Forelimb muscle (tissue), 1 donor: Measurements from ENCODE around the gene GPX4. TPM values are rescaled to one million over a fixed set of nuclear protein-coding genes. Genes with fewer than 3 reads are reported as not detected.
A peak's percentile ranks its signal among the peaks of the same experiment; 100 is the strongest.

ENCODE experiments used
- DNase-seq: peaks from one replicate; pipeline ENCODE4 v3.0.0-alpha.2; 2013; ENCODE audit warnings: low read depth
- polyA plus RNA-seq: library from polyadenylated mRNA; unstranded; fragments of 120-200 nt; gene quantifications from one replicate; pipeline ENCODE4 v1.2.1, GENCODE V29; 2013; ENCODE audit not compliant: insufficient read length

GPX4 gene
- polyA plus RNA-seq, 1 donor: 137 TPM

GRCh38 chr19:1084024-1084868 lies 19.5 kb upstream of the GPX4 start:
- DNase-seq: no peak

DNA sequence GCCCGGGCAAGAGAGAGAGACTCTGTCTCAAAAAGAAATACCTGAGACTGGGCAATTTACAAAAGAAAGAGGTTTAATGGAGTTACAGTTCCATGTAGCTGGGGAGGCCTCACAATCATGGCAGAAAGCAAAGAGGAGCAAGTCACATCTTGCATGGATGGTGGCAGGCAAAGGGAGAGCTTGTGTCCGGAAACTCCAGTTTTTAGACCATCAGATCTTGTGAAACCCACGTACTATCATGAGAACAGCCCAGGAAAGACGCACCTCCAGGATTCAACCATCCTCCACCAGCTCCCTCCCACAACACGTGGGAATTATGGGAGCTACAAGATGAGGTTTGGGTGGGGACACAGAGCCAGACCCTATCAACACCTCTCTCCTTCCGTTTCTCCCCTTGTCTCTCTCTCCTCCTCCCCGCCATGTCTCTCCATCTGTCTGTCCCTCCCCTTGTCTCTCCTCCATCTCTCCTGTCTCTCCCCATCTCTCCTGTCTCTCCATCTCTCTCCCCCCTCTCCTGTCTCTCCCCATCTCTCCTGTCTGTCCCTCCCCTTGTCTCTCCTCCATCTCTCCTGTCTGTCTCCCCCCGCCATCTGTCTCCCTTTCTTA lies 18.6 kb upstream of the GPX4 start:
- no peak for DNase-seq

DNA sequence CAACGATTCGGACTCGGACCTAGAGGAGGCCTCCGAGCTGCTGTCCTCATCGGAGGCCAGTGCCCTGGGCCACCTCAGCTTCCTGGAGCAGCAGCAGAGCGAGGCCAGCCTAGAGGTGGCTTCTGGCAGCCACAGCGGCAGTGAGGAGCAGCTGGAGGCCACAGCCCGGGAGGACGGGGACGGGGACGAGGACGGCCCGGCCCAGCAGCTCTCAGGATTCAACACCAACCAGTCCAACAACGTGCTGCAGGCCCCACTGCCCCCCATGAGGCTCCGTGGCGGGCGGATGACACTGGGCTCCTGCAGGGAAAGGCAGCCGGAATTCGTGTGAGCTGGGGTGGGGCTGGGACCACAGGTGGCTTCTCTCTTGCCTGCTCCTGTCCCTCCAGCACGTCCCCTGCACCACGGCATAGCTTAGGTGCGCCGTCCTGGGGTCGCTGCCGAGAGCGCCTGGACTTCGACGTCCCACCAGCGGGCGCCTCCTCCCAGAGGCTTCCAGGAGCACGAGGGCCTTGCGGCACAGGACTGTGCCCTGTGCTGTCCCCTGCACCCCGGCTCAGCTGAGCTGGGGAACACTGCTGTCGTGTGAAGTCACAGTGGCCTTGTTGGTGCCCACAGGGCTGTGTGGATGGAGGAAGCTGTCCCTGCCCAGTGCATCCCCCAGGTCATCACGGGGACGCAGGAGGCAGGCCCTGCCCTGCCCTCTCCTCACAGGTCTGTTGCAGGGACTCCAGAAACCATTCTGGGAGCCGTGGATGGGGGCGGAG lies 17.9 kb upstream of the GPX4 start:
- no peak for DNase-seq

GRCh38 chr19:1086613-1087012 lies 17.2 kb upstream of the GPX4 start:
- DNase-seq: no peak

DNA sequence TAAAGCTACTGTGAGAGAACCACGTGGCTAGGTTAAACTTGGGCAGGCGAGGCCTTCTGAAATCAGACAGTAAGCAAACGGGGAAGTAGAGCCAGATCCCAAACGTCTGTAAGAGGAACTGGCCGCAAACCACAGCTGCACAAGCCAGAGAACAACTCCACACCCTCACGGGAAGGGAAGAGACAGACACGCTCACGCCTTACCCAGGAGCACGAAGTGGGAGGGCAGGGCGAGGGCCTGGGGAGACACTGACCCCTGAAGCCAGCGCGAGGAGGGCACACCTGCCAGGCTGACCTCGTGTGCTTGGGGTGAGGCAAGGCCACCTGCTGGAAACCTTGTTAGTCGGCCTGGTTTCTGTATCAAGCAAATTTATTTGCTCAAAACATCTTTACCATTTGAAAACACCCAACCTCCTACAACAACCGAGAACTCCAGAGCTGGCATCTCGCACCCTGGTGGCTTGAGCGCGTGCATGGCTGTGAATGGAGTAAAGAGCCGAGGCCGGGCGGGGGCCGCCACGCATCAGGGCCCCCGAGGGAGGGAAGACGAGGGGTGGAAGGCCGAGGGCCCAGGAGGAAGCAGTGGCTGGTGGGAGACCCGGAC lies 15.9 kb upstream of the GPX4 start:
- DNase-seq: peak; percentile 53

DNA sequence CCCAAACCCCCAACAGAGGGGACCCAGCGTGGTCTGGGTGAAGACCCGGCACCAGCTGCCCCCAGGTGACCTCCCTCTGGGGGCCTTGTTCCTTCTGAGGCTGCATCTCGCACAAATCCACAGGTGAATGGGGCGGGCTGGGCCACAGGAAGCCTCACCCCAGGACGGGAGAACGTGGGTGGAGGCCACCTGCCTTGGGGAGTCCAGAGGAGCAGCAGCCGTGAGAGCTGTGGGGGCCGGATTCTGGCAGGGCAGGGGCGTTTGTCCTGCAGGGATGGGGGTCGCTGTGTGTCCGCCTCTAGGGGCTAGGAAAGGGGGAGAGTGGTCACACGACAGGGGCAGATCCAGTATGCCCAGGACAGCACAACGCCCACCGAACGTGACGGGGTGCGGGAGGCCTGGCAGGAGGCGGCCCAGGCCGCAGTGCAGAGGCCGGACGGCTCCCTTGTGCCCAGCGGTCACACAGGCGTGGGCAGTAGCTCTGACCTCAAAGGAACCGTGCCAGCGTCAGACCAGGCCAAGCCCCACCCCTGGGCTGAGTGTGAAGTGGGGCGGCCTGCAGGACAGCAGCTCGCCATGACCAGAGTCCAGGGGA lies 15.3 kb upstream of the GPX4 start:
- DNase-seq: no peak

GRCh38 chr19:1089126-1089771 lies 14.5 kb upstream of the GPX4 start:
- no peak for DNase-seq

GRCh38 chr19:1089891-1090290 lies 13.9 kb upstream of the GPX4 start:
- no peak for DNase-seq

DNA sequence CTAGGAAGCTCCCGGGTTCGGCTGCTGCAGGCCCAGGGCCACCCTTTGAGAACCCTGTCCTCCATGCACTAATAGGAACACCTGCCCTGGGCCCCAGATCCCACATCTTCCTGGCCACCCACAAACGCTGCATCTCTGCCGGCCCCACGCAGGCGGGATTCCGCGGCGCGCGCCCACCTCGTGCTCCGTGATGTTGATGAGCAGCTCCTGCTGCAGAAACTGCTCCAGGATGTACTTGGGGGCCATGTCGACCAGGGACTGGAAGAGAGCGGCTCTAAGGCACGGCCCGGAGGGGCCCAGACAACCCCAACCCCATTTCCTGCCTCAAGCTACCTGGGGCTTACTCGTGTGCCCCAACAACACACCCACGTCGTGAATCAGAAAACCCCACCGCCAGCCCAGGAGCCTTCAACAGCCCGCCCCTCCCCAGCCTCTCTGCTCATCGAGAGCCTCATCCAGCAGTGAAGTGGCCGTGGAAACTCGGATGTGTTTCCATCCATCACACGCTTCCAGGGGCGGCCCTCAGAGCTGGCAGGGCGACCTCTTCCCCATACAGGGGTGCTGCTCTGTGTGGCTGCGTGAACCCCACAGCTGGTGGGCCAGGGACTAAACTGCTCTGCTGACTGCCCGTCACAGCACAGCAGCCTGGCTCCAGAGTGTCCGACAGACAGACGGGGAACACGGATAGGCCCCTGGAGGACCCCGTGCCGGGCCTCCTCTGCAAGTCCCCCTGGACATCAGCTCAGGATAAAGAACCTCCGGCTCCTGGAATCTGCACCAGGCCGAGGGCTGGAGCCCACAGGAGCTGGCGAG lies 12.9 kb upstream of the GPX4 start:
- no peak for DNase-seq

DNA sequence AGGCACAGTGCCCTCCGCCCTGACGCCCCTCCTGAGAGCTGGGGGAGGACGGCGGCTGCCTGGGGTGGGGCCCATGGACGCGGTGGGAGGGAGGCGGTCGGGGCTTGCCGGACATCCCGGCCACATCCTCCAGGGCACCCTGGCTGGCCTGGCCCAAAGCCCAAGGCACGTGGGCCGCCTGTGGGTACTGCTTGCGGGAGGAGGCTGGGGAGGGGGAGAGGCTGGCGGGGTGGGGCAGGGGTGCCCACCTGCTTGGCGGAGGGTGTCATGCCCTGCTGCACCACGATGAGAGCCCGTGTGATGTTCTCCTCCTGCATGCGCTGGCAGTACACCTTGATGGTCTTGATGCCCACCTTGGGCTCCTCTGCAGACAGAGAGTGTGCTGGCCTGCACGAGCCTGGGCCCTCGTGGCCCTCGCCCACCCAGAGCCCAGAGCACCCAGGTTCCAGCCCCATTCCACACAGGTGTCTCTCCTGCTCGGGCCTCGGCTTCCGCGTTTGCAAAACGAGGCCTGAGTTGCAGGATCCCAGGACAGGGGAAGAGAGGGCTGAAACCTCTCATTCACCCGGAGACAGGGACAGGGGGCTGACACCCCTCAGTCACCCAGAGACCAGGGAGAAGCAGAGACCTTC lies 12.1 kb upstream of the GPX4 start:
- DNase-seq: no peak

- DNase-seq: no peak
Observed at GRCh38 chr19:1093330-1093729, 10.5 kb upstream of the GPX4 start.

GRCh38 chr19:1093811-1094553 lies 9.8 kb upstream of the GPX4 start:
- DNase-seq: no peak

GRCh38 chr19:1094655-1094977 lies 9.2 kb upstream of the GPX4 start:
- no peak for DNase-seq

DNA sequence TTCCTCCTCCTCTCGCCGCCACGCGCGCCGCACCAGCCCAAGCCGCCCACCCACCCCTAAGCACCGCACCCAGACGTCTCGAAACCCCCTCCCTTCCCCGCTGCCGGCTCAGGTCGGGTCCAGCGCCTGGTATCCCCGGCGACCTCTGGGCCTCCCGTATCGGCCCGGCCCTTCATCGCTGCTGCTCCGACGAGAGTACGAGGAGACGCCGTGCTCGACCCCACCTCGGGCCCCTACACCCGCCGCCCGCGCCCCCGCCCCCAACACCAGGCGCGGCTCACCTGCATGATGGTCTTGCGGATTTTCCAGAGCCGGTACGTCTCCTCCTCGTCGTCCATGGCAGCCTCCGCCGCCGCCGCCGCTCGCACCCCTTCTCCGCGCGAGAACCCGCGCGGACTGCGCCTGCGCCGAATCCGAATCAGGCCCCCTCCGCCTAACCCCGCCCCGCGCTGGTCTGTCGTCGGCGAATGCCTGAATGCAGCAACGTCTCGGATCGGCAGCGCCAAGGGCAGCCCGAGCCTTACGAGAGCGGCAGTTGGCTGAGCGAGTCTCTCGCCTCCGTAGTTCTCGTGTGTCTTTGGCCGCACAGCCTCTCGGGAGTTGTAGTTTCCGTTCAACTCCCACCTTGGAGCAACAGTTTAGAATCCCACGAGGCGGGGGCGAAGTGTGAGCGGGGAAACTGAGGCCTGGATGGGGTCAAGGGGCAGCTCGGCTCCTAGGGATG lies 8.7 kb upstream of the GPX4 start, which contains the start of gene POLR2E:
Gene POLR2E (minus strand): TSS at position 398 of the 724 bp plus-strand sequence. CDS start 60 bp downstream, at position 338.
- DNase-seq: peak; percentile 96

- DNase-seq: no peak
Observed at GRCh38 chr19:1097810-1098176, 6.0 kb upstream of the GPX4 start.

DNA sequence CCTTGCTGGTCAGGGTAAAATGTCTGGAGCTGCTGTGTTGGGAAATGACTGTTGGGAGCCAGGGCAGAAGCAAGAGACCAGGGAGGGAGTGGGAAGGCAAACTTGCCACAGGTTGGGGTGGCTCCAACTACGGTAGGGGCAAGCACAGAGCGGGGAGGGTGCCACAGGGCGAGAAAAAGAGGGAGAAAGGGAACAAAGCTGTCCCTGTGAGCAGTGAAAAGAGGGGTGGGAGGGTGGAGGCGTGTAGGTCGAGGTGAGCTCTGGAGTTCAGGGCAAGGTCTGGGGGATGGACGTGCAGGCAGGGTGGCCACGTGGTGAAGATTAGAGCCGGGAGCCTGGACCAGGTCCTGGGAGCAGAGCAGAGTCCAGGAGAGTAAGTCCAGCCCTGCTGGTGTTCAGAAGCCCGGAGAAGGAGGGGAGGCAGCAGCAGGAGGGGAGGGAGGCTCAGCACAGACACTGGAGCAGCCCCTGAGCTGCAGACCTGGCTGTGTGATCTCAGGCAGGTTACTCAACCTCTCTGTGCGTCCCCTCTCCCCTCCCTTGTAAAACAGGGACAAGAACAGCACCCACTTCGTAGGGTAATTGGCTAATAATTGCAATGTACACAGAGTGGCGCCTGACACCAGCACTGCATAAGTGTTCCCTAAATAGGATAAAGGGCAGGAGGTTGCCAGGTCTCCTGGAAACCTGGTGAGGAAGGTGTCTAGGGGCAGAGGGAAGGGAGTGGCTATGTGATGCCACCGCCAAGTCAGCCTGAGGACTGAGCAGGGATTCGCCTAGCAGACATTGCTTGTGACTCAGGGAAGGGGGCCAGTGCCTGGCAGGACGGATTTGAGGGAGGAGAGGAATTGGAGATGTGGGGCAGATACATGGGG lies 5.4 kb upstream of the GPX4 start:
- no peak for DNase-seq

DNA sequence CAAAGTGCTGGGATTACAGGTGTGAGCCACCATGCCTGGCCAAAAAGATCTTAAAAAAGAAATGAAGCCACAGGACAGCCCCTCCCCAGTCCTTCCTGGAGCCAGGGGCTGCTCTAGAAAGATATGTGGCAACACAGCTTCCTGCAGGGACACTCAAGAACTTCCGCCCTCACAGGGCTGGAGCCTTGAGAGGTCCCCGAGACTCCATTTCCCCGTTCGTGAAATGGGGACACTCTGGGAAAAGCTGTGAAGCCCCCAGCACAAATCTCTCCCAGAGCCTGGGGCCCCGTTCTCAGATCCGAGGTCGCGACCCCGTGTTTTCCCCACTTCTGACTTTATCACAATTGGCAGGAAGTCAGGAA lies 2.5 kb upstream of the GPX4 start:
- DNase-seq: no peak
